Measurements from ENCODE around the gene FAXDC2. TPM values are rescaled to one million over a fixed set of nuclear protein-coding genes. Genes with fewer than 3 reads are reported as not detected.

FAXDC2 gene
- total RNA-seq, 1 donor from 2014 or later = 79.0 TPM

DNA sequence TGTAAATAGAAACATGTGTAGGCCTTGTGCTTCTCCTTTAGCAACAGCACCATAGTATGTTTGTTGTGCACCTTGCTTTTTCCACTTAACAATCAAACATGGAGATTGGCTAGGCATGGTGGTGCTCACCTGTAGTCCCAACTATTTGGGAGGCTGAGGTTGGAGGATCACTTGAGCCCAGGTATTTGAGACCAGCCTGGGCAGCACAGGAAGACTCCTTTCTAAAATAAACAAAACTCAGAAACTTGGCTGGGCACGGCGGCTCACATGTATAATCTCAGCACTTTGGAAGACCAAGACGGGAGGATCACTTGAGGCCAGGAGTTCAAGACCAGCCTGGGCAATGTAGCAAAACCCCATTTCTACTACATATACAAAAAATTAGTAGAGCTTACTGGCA is 948 bp upstream of the FAXDC2 start:
- Histone ChIP-seq H3K9me3 (no peaks in the 10 kb centered on the region), H3K4me1 (peaks cover 33% of the 10 kb centered on the region)
- ATAC-seq = no peak

DNA sequence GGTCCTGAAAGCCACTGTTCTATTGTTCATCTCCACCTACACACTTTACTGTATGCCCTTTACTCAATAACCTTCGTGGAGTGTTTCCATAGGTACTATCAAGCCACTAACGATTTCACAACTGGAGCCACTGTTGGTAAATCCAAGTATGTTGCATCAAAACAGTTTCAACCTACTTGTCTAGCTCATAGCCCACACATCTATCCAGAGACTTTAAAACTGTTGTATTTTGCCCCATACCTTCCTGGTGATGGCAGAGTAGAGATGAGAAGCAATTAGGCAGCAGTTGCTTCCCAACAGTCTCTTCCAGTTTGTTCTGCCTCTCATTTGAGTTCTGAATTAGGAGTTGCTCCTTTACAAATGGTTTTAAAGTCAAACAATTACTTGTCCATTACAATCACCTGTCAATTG is 607 bp downstream of the FAXDC2 start:
- no peak for DNase-seq
- intact Hi-C loops (cut with DNase I) = no loop called here
- Histone ChIP-seq H3K27ac (peak overlapping the region; percentile 85), H3K4me1 (peaks cover 24% of the 10 kb centered on the region), H3K27me3 (no peaks in the 10 kb centered on the region), H3K9me3 (no peaks in the 10 kb centered on the region), H3K36me3 (no peaks in the 10 kb centered on the region), H3K4me3 (peak overlapping the region; percentile 65)
- TF ChIP-seq, protein P1, sequence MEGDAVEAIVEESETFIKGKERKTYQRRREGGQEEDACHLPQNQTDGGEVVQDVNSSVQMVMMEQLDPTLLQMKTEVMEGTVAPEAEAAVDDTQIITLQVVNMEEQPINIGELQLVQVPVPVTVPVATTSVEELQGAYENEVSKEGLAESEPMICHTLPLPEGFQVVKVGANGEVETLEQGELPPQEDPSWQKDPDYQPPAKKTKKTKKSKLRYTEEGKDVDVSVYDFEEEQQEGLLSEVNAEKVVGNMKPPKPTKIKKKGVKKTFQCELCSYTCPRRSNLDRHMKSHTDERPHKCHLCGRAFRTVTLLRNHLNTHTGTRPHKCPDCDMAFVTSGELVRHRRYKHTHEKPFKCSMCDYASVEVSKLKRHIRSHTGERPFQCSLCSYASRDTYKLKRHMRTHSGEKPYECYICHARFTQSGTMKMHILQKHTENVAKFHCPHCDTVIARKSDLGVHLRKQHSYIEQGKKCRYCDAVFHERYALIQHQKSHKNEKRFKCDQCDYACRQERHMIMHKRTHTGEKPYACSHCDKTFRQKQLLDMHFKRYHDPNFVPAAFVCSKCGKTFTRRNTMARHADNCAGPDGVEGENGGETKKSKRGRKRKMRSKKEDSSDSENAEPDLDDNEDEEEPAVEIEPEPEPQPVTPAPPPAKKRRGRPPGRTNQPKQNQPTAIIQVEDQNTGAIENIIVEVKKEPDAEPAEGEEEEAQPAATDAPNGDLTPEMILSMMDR (IDR thresholded peaks at IDR 0.05) = no peak
- ATAC-seq = peak; percentile 58

More for the DNA sequence above, 948 bp upstream of the FAXDC2 start:
- Histone ChIP-seq H3K27me3 (no peaks in the 10 kb centered on the region), H3K36me3 (no peaks in the 10 kb centered on the region), H3K4me3 (no peak overlapping the region), H3K27ac (peak overlapping the region; percentile 85)
- no peak for DNase-seq
- TF ChIP-seq, protein P1 (IDR thresholded peaks at IDR 0.05) = no peak
- intact Hi-C loops (cut with DNase I) = no loop called here

DNA sequence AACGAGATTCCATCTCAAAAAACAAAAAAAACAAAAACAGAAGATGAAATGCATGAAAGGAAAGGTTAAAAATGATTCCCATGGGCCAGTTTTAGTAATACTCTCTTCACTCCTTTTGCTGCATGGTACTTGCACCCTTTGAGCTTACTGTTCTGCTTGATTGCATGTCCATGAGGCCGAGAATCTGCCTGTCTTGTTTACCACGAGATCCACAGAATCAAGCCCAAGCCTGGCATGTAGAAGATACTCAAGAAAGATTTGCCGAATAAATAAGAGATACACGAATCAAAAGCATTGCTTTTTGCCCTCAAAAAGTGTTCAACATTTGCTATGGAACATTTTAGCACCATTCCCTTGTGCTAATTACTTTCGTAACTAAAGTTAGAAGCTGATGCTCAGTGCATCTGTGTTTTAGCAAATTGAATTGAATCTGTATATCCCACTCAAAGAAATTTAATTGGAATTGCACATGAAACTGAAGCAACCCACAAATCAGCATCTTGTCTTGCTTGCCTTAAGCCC is 1.1 kb downstream of the FAXDC2 start:
- intact Hi-C loops (cut with DNase I) = no loop called here
- ATAC-seq (no peak), DNase-seq (no peak)
- H3K27me3 ChIP-seq = no peaks in the 10 kb centered on the region
- peak overlapping the region; percentile 65 for H3K4me3 ChIP-seq
- H3K4me1 ChIP-seq = peaks cover 25% of the 10 kb centered on the region
- no peaks in the 10 kb centered on the region for H3K9me3 ChIP-seq
- no peaks in the 10 kb centered on the region for H3K36me3 ChIP-seq
- TF ChIP-seq, protein P1 (IDR thresholded peaks at IDR 0.05) = no peak
- no peak overlapping the region for H3K27ac ChIP-seq

DNA sequence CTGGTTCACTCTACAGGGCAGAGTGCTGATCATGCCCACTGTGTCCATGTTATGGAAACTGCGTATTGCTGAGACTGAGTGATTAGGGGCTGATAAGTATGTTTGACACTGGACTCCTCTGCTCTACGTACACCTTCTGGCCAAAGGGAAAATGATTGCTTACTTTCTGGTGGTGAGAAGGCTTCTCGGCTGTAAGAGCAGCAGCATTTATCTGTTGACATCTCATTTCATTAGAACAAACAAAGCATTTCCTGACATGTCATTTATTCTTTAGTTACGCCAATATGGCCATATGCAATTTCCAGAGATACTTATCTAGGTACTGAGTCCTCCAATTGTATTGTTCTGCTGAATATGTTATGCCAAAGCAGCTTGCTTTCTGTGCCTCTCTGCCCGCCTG is 5.6 kb downstream of the FAXDC2 start:
- Histone ChIP-seq H3K4me3 (no peak overlapping the region), H3K27me3 (no peaks in the 10 kb centered on the region), H3K9me3 (no peaks in the 10 kb centered on the region), H3K36me3 (peaks cover 4% of the 10 kb centered on the region), H3K27ac (no peak overlapping the region), H3K4me1 (peaks cover 19% of the 10 kb centered on the region)
- ATAC-seq (peak; percentile 56), DNase-seq (no peak)
- TF ChIP-seq, protein P1 (IDR thresholded peaks at IDR 0.05) = no peak
- intact Hi-C loops (cut with DNase I) = no loop called here

DNA sequence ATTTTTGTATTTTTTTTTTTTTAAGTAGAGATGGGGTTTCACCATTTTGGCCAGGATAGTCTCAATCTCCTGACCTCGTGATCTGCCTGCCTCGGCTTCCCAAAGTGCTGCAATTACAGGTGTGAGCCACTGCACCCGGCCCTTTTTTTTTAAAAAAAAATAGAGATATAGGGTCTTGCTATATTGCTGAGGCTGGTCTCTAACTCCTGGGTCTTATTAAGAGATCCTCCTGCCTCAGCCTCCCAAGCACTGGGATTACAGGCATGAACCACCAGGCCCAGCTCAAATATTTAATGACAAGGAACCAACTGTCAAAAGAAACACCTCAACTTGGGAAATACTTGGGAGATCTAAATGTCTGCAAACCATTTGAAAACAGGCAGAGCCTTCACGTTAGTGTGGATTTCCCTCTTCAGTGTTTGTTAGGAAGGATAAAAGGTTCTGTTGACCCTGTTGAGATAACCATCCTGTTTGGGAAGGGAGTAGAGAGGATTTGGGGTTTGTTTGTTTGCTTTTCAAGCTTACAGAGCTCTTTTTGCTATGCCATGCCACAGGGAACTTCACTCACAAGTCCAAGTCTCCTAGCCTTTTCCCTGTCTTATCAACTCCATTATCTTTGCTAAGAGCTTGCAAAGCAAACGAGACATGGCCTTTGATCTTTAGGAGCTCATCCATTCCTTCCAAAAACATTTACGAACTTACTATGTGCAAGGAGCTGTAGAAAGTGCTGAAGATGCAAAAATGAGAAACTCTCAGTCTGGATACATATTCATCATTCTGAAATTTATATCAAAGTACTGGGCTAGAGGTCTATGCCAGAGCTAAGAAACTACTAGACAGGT is 7.5 kb downstream of the FAXDC2 start:
- H3K27me3 ChIP-seq = no peaks in the 10 kb centered on the region
- no peak for ATAC-seq
- no peak for DNase-seq
- intact Hi-C loops (cut with DNase I) = no loop called here
- H3K27ac ChIP-seq = no peak overlapping the region
- H3K36me3 ChIP-seq = peaks cover 21% of the 10 kb centered on the region
- H3K4me1 ChIP-seq = peaks cover 4% of the 10 kb centered on the region
- TF ChIP-seq, protein P1 (IDR thresholded peaks at IDR 0.05) = no peak
- no peaks in the 10 kb centered on the region for H3K9me3 ChIP-seq
- H3K4me3 ChIP-seq = no peak overlapping the region

Measured in upper lobe of right lung (tissue), 1 donor.